Activated B cell treated with CpG ODN at 0.5 μM for 24 hours (primary cell): ENCODE results near the gene C5. TPM values are rescaled to one million over a fixed set of nuclear protein-coding genes. Genes with fewer than 3 reads are reported as not detected.

Experiments used
- ATAC-seq: fragments of 200-7000 bp; cut with Tn5 transposase; one replicate; pipeline ENCODE4 v1.10.0; 2021; ENCODE audit warnings: low read depth, mild to moderate bottlenecking, moderate library complexity
- CTCF ChIA-PET: fragments of 350-600 bp; sonication (Branson Sonifier 250); formaldehyde crosslinking; loops from one replicate; lab custom pipeline; 2021; ENCODE audit warnings: antibody characterized with exemption; lab: Charles Lee
- POLR2A ChIA-PET: fragments of 350-600 bp; sonication (Branson Sonifier 250); formaldehyde crosslinking; loops from one replicate; lab custom pipeline; 2021; ENCODE audit warnings: antibody characterized with exemption; lab: Charles Lee
- DNase-seq: peaks from one replicate; pipeline ENCODE4 v3.0.0; 2022
- H3K27ac Mint-ChIP-seq: one replicate; pipeline ENCODE4 v1.8.0; 2020; ENCODE audit warnings: mixed read lengths
- H3K27me3 Mint-ChIP-seq: one replicate; pipeline ENCODE4 v1.8.0; 2021; ENCODE audit warnings: mixed read lengths
- H3K36me3 Mint-ChIP-seq: one replicate; pipeline ENCODE4 v1.8.0; 2021; ENCODE audit warnings: low read depth, mixed read lengths
- H3K4me1 Mint-ChIP-seq: one replicate; pipeline ENCODE4 v1.8.0; 2021; ENCODE audit warnings: mixed read lengths
- H3K4me3 Mint-ChIP-seq: one replicate; pipeline ENCODE4 v1.8.0; 2020; ENCODE audit warnings: mild to moderate bottlenecking, mixed read lengths
- H3K9me3 Mint-ChIP-seq: one replicate; pipeline ENCODE4 v1.8.0; 2020; ENCODE audit warnings: mixed read lengths
- intact Hi-C: fragments of 100-400 bp; cut with micrococcal nuclease; formaldehyde crosslinking; loops from one replicate; pipeline ENCODE4 v1.15.1; 2024
- total RNA-seq: library from RNA; stranded (reverse); gene quantifications from 2 replicates; pipeline ENCODE4 v1.2.3, GENCODE V29; 2022
- TF ChIP-seq, protein P1 (sequence below): fragments of 200-600 bp; IDR thresholded peaks from one replicate; pipeline ENCODE4 v1.8.0; 2022; ENCODE audit warnings: antibody characterized with exemption, mild to moderate bottlenecking

C5 gene
- total RNA-seq, 1 donor from 2014 or later, result 3.5 TPM

GRCh38 chr9:120916991-120917880 lies 132.8 kb downstream of the C5 start:
- H3K36me3 Mint-ChIP-seq, result peaks cover 91% of the 10 kb centered on the region
- peaks cover 63% of the 10 kb centered on the region for H3K4me1 Mint-ChIP-seq
- CTCF ChIA-PET, result no interaction called here
- ATAC-seq (no peak), DNase-seq (no peak)
- peak overlapping the region; percentile 24 for H3K27ac Mint-ChIP-seq
- no peaks in the 10 kb centered on the region for H3K27me3 Mint-ChIP-seq
- POLR2A ChIA-PET, result interaction anchor here (0.8 to 1.6 kb wide), 8 partner anchors 9 to 27 kb away, joined by 3 to 9 read pairs (median 3); no protein-coding TSS in a partner anchor
- H3K4me3 Mint-ChIP-seq, result no peak overlapping the region
- intact Hi-C loops, result no loop called here
- H3K9me3 Mint-ChIP-seq, result no peaks in the 10 kb centered on the region
- TF ChIP-seq, protein P1, sequence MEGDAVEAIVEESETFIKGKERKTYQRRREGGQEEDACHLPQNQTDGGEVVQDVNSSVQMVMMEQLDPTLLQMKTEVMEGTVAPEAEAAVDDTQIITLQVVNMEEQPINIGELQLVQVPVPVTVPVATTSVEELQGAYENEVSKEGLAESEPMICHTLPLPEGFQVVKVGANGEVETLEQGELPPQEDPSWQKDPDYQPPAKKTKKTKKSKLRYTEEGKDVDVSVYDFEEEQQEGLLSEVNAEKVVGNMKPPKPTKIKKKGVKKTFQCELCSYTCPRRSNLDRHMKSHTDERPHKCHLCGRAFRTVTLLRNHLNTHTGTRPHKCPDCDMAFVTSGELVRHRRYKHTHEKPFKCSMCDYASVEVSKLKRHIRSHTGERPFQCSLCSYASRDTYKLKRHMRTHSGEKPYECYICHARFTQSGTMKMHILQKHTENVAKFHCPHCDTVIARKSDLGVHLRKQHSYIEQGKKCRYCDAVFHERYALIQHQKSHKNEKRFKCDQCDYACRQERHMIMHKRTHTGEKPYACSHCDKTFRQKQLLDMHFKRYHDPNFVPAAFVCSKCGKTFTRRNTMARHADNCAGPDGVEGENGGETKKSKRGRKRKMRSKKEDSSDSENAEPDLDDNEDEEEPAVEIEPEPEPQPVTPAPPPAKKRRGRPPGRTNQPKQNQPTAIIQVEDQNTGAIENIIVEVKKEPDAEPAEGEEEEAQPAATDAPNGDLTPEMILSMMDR, result no peak

- Mint-ChIP-seq H3K9me3 (no peaks in the 10 kb centered on the region), H3K27ac (peak overlapping the region; percentile 24), H3K27me3 (no peaks in the 10 kb centered on the region), H3K4me1 (peaks cover 57% of the 10 kb centered on the region), H3K36me3 (peaks cover 91% of the 10 kb centered on the region), H3K4me3 (no peak overlapping the region)
- ChIA-PET CTCF (interaction anchor here (1.1 to 1.2 kb wide), 2 partner anchors 20 to 32 kb away, joined by 3 to 6 read pairs; no protein-coding TSS in a partner anchor), POLR2A (interaction anchor here (0.8 to 1.6 kb wide), 8 partner anchors 8 to 18 kb away, joined by 3 to 9 read pairs (median 4); no protein-coding TSS in a partner anchor)
- TF ChIP-seq, protein P1, result no peak
- DNase-seq (no peak), ATAC-seq (no peak)
- intact Hi-C loops, result no loop called here
These were observed 133.5 kb downstream of the C5 start for GRCh38 chr9:120916588-120916987.

DNA sequence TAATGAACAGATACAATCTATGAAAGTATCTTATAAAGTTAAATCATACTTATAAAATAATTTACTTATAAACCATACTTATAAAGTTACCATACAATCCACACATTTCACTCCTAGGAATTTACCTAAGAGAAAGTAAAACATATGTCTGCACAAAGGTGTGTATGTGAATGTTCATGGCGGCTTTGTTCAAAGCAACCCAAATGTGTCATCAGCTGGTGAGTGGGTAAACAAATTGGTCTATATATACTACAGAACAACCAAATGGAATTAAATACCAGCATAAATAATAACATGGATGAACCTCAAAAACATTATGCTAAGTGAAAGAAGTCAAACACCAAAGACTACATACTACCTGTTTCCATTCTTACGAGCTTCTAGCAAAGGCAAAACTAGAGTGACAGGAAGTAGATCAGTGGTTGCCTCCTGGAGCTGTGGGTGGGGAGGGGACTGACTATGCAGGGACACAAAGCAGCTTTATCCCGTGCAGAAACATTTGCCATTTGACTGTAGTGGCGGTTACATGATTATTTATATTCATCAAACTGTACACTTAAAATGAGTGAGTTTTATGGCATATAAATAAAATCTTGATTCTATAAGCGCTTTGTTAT lies 134.1 kb downstream of the C5 start:
- intact Hi-C loops, result no loop called here
- Mint-ChIP-seq H3K27ac (no peak overlapping the region), H3K27me3 (no peaks in the 10 kb centered on the region), H3K36me3 (peaks cover 91% of the 10 kb centered on the region), H3K4me3 (peak overlapping the region; percentile 32), H3K4me1 (peaks cover 56% of the 10 kb centered on the region), H3K9me3 (no peaks in the 10 kb centered on the region)
- POLR2A ChIA-PET, result interaction anchor here (1.0 to 1.4 kb wide), 5 partner anchors 8 to 17 kb away, joined by 3 to 4 read pairs (median 4); no protein-coding TSS in a partner anchor
- DNase-seq (no peak), ATAC-seq (no peak)
- CTCF ChIA-PET, result interaction anchor here (1.1 to 1.2 kb wide), 2 partner anchors 21 to 32 kb away, joined by 3 to 6 read pairs; no protein-coding TSS in a partner anchor
- TF ChIP-seq, protein P1, result no peak

DNA sequence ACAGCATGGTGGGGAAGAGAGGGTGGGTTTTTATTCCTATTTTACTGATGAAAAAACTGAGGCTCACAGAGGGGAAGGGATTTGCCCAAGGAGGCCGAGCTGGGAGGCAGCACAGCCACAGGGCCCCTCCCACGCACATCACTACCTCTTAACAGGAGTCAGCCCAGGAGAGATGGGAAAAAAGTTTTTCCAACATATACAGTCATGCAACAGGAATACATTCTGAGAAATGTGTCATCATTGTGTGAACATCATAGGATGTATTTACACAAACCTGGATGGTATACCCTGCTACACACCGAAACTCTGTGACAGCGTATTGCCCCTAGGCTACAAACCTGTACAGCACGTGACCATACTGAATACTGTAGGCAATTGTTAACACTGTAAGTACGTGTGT lies 135.1 kb downstream of the C5 start:
- H3K9me3 Mint-ChIP-seq, result no peaks in the 10 kb centered on the region
- ChIA-PET POLR2A (no interaction called here), CTCF (no interaction called here)
- H3K4me3 Mint-ChIP-seq, result no peak overlapping the region
- H3K27me3 Mint-ChIP-seq, result no peaks in the 10 kb centered on the region
- ATAC-seq (no peak), DNase-seq (no peak)
- no peak overlapping the region for H3K27ac Mint-ChIP-seq
- intact Hi-C loops, result no loop called here
- TF ChIP-seq, protein P1, result no peak
- peaks cover 56% of the 10 kb centered on the region for H3K4me1 Mint-ChIP-seq
- H3K36me3 Mint-ChIP-seq, result peaks cover 94% of the 10 kb centered on the region

DNA sequence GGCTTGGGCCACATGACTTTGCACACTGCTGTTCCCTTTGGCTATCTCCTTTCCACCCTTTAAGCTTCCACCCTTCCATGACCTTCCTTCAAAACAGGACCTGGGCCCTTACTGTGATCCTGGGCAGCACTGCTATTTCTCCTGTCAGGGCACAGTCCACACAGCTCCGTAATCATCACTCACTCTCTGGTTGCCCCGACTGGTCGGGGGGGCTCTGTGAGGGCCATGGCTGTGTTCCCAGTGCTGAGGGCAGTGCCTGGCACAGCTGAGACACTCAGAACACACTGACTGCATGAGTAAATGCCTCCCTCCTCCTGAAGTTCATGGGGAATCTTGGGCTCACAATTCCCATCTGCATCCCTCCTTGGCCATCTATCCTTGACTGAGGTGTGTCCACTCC lies 135.7 kb downstream of the C5 start:
- H3K4me1 Mint-ChIP-seq, result peaks cover 53% of the 10 kb centered on the region
- H3K27me3 Mint-ChIP-seq, result no peaks in the 10 kb centered on the region
- intact Hi-C loops, result no loop called here
- ATAC-seq (no peak), DNase-seq (no peak)
- H3K27ac Mint-ChIP-seq, result no peak overlapping the region
- H3K4me3 Mint-ChIP-seq, result no peak overlapping the region
- TF ChIP-seq, protein P1, result no peak
- peaks cover 92% of the 10 kb centered on the region for H3K36me3 Mint-ChIP-seq
- no peaks in the 10 kb centered on the region for H3K9me3 Mint-ChIP-seq
- ChIA-PET POLR2A (no interaction called here), CTCF (no interaction called here)
